Progenitor cell of endocrine pancreas (in vitro differentiated cells): ENCODE results near the gene KCNE3. TPM values are rescaled to one million over a fixed set of nuclear protein-coding genes. Genes with fewer than 3 reads are reported as not detected.

Experiments used
- DNase-seq: peaks from one replicate; pipeline ENCODE4 v3.0.0; 2021; ENCODE audit warnings: low spot score; ENCODE audit not compliant: unreplicated experiment
- H3K27ac Mint-ChIP-seq: 2 replicates; pipeline ENCODE4 v1.8.0; 2021; ENCODE audit warnings: mild to moderate bottlenecking, moderate library complexity, mixed read lengths
- H3K27me3 Mint-ChIP-seq: 2 replicates; pipeline ENCODE4 v1.8.0; 2021; ENCODE audit warnings: mixed read lengths
- H3K36me3 Mint-ChIP-seq: 2 replicates; pipeline ENCODE4 v1.8.0; 2022; ENCODE audit warnings: mixed read lengths; ENCODE audit not compliant: insufficient read depth
- H3K4me1 Mint-ChIP-seq: 2 replicates; pipeline ENCODE4 v1.8.0; 2021; ENCODE audit warnings: low read depth, mixed read lengths
- H3K4me3 Mint-ChIP-seq: 2 replicates; pipeline ENCODE4 v1.8.0; 2021; ENCODE audit warnings: low read depth, mild to moderate bottlenecking, moderate library complexity, mixed read lengths
- H3K9me3 Mint-ChIP-seq: 2 replicates; pipeline ENCODE4 v1.8.0; 2021; ENCODE audit warnings: low read depth, mixed read lengths
- CTCF ChIP-seq: fragments of 200-600 bp; sonication (generic); IDR thresholded peaks from one replicate; pipeline ENCODE4 v1.5.0; 2021; ENCODE audit warnings: antibody characterized with exemption, mild to moderate bottlenecking; ENCODE audit not compliant: unreplicated experiment
- total RNA-seq: library from RNA; stranded (reverse); gene quantifications from 2 replicates; pipeline ENCODE4 v1.2.1, GENCODE V29; 2021

KCNE3 gene
- total RNA-seq, 1 donor from 2014 or later, result 1.0 TPM

GRCh38 chr11:74450318-74450717 lies 17.0 kb downstream of the KCNE3 start:
- DNase-seq, result no peak
- Mint-ChIP-seq H3K4me3 (no peak overlapping the region), H3K27me3 (peaks cover 20% of the 10 kb centered on the region), H3K9me3 (no peaks in the 10 kb centered on the region), H3K4me1 (peaks cover 7% of the 10 kb centered on the region), H3K27ac (no peak overlapping the region), H3K36me3 (no peaks in the 10 kb centered on the region)
- TF ChIP-seq CTCF, result no peak

GRCh38 chr11:74449369-74449931 lies 17.9 kb downstream of the KCNE3 start:
- DNase-seq, result no peak
- Mint-ChIP-seq H3K36me3 (no peaks in the 10 kb centered on the region), H3K4me1 (peaks cover 10% of the 10 kb centered on the region), H3K27ac (no peak overlapping the region), H3K27me3 (peaks cover 18% of the 10 kb centered on the region), H3K9me3 (no peaks in the 10 kb centered on the region), H3K4me3 (no peak overlapping the region)
- TF ChIP-seq CTCF, result peak; percentile 81

GRCh38 chr11:74447720-74448119 lies 19.6 kb downstream of the KCNE3 start:
- peaks cover 23% of the 10 kb centered on the region for H3K4me1 Mint-ChIP-seq
- H3K9me3 Mint-ChIP-seq, result no peaks in the 10 kb centered on the region
- H3K27ac Mint-ChIP-seq, result no peak overlapping the region
- no peak for DNase-seq
- H3K4me3 Mint-ChIP-seq, result no peak overlapping the region
- peaks cover 13% of the 10 kb centered on the region for H3K27me3 Mint-ChIP-seq
- no peaks in the 10 kb centered on the region for H3K36me3 Mint-ChIP-seq
- no peak for TF ChIP-seq CTCF

GRCh38 chr11:74446532-74446938 lies 20.8 kb downstream of the KCNE3 start:
- Mint-ChIP-seq H3K4me1 (peaks cover 32% of the 10 kb centered on the region), H3K36me3 (no peaks in the 10 kb centered on the region), H3K4me3 (no peak overlapping the region), H3K27me3 (peaks cover 10% of the 10 kb centered on the region), H3K9me3 (no peaks in the 10 kb centered on the region), H3K27ac (no peak overlapping the region)
- TF ChIP-seq CTCF, result no peak
- DNase-seq, result no peak

- Mint-ChIP-seq H3K27me3 (peaks cover 5% of the 10 kb centered on the region), H3K4me1 (peaks cover 32% of the 10 kb centered on the region), H3K36me3 (no peaks in the 10 kb centered on the region), H3K9me3 (no peaks in the 10 kb centered on the region), H3K27ac (no peak overlapping the region), H3K4me3 (no peak overlapping the region)
- DNase-seq, result no peak
- TF ChIP-seq CTCF, result no peak
Observed at GRCh38 chr11:74444173-74444826, 23.0 kb downstream of the KCNE3 start.
